Left ventricle myocardium inferior (tissue), 1 donor: ENCODE measurements around the gene MACROD2. TPM values are rescaled to one million over a fixed set of nuclear protein-coding genes. Genes with fewer than 3 reads are reported as not detected.

Experiments used
- DNase-seq: peaks from one replicate; pipeline ENCODE4 v3.0.0-alpha.2; 2020
- H3K27ac ChIP-seq: fragments of 200-600 bp; replicated peaks from 2 replicates; pipeline ENCODE4 v1.8.0; 2021
- H3K27me3 ChIP-seq: fragments of 200-600 bp; 2 replicates; pipeline ENCODE4 v1.8.0; 2021; ENCODE audit warnings: low read depth
- H3K36me3 ChIP-seq: fragments of 200-600 bp; 2 replicates; pipeline ENCODE4 v1.8.0; 2021
- H3K4me1 ChIP-seq: fragments of 200-600 bp; 2 replicates; pipeline ENCODE4 v1.8.0; 2021
- H3K4me3 ChIP-seq: fragments of 200-600 bp; 2 replicates; pipeline ENCODE4 v1.8.0; 2021; ENCODE audit warnings: mild to moderate bottlenecking, moderate library complexity
- H3K9me3 ChIP-seq: fragments of 200-600 bp; replicated peaks from 2 replicates; pipeline ENCODE4 v1.8.0; 2021
- intact Hi-C: fragments of 100-400 bp; cut with micrococcal nuclease; formaldehyde crosslinking; loops from one replicate; pipeline ENCODE4 v1.11.0; 2022
- total RNA-seq: library from RNA; stranded (reverse); fragmentation: NEBNext Ultra II Directional; extraction: Animal tissue kit (Norgen Biotek cat#: 25700); gene quantifications from one replicate; pipeline ENCODE4 v1.2.1, GENCODE V29; 2021
- TF ChIP-seq, protein P1 (sequence below): fragments of 200-600 bp; IDR thresholded peaks from 2 replicates; pipeline ENCODE4 v1.8.0; 2021; ENCODE audit warnings: antibody characterized with exemption, mild to moderate bottlenecking, borderline replicate concordance
- donor health status: DM: no; HTN: yes; CAD: no; lungs with severe emphysema.

MACROD2 gene
- total RNA-seq, 1 donor from 2014 or later, result 3.6 TPM

DNA sequence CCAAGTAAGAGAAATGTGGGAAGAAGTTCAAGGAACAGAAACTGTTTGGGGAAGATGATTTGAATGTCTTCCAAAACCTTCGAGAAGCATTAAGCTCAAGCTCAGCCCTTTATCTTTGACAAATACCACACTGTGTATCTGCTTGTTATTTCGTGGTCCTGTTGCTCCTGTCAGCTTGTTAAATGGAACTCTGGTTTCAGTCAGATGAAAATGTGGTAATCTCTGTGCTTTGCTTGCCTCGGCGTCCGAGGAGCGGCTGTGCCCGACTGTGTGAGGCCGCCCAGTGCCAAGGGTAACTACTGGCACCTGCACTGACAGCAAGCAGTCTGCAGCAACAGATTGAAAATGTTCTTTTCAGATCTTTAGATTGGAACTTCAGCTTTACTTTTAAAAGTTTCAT lies 920.0 kb downstream of the MACROD2 start:
- H3K36me3 ChIP-seq, result no peaks in the 10 kb centered on the region
- intact Hi-C loops, result no loop called here
- H3K27me3 ChIP-seq, result no peaks in the 10 kb centered on the region
- TF ChIP-seq, protein P1, sequence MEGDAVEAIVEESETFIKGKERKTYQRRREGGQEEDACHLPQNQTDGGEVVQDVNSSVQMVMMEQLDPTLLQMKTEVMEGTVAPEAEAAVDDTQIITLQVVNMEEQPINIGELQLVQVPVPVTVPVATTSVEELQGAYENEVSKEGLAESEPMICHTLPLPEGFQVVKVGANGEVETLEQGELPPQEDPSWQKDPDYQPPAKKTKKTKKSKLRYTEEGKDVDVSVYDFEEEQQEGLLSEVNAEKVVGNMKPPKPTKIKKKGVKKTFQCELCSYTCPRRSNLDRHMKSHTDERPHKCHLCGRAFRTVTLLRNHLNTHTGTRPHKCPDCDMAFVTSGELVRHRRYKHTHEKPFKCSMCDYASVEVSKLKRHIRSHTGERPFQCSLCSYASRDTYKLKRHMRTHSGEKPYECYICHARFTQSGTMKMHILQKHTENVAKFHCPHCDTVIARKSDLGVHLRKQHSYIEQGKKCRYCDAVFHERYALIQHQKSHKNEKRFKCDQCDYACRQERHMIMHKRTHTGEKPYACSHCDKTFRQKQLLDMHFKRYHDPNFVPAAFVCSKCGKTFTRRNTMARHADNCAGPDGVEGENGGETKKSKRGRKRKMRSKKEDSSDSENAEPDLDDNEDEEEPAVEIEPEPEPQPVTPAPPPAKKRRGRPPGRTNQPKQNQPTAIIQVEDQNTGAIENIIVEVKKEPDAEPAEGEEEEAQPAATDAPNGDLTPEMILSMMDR, result no peak
- H3K27ac ChIP-seq, result no peak overlapping the region
- no peak overlapping the region for H3K4me3 ChIP-seq
- H3K4me1 ChIP-seq, result peaks cover 6% of the 10 kb centered on the region
- DNase-seq, result no peak
- no peaks in the 10 kb centered on the region for H3K9me3 ChIP-seq

DNA sequence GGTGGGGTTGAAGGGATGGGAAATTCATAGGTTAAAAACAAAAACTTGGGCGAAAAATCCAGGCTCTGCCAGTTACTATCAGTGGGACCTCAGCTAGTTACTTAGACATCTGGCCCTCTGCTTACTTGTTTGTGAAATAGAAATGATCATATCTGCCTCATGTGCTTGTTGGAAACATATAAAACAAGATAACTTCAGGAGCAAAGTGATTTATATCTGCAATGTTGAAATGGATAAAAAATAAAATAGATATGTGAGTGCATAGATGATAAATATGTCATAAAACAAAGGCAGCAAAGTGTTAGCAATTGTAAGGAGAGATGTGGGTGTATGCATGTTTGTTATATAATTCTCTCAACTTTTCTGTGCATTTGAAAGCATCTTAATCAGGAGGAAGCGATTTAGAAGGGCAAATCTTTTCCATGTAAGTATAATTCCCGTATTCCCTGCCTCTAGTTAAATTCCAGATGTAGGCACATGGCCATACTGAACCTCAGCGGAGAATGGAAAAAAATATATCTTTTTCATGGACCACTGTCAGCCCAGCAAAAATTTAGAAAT lies 921.1 kb downstream of the MACROD2 start:
- H3K36me3 ChIP-seq, result no peaks in the 10 kb centered on the region
- intact Hi-C loops, result no loop called here
- no peak for DNase-seq
- no peak overlapping the region for H3K4me3 ChIP-seq
- H3K4me1 ChIP-seq, result peaks cover 6% of the 10 kb centered on the region
- no peaks in the 10 kb centered on the region for H3K9me3 ChIP-seq
- no peaks in the 10 kb centered on the region for H3K27me3 ChIP-seq
- no peak overlapping the region for H3K27ac ChIP-seq
- TF ChIP-seq, protein P1, result no peak

DNA sequence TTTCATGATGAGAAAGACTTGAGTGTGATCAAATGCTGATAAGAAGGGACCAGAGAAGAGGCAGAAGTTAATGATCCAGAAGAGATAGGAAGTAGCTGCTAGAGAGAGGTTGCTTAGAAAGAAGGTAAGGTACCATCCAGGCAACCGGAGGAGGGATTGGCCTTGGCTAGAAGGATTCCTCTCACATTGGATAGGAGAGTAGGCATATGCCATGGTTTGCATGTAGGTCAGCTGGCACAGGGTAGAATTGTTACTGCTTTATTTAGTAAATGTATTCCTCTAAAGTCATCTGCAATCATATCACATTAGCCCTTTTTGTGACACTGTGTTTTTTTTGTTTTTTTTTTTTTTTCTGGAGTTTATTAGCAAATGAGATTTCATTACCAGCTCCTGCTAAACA lies 923.0 kb downstream of the MACROD2 start:
- DNase-seq, result no peak
- Histone ChIP-seq H3K27ac (no peak overlapping the region), H3K27me3 (no peaks in the 10 kb centered on the region), H3K4me3 (no peak overlapping the region), H3K9me3 (no peaks in the 10 kb centered on the region), H3K4me1 (peaks cover 6% of the 10 kb centered on the region), H3K36me3 (no peaks in the 10 kb centered on the region)
- TF ChIP-seq, protein P1, result no peak
- intact Hi-C loops, result no loop called here

DNA sequence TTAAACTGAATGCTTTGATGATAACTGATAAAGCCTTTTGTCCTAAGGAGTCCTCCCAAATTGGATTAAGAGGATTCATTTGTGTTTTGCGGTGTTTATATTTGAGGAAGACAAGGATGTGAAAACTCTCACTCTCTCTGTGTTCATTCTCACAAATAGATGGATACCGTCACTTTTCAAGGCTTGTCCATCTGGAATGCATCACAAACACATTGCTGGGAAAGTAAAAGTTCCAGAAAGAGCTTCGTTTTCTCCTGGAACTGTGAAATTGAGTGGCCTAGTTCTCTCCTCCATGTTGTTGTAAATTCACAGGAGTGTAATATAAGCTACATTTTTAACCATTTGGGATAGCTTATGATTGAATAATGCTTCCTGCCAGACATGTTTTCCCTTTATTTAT lies 923.7 kb downstream of the MACROD2 start:
- no peaks in the 10 kb centered on the region for H3K27me3 ChIP-seq

DNA sequence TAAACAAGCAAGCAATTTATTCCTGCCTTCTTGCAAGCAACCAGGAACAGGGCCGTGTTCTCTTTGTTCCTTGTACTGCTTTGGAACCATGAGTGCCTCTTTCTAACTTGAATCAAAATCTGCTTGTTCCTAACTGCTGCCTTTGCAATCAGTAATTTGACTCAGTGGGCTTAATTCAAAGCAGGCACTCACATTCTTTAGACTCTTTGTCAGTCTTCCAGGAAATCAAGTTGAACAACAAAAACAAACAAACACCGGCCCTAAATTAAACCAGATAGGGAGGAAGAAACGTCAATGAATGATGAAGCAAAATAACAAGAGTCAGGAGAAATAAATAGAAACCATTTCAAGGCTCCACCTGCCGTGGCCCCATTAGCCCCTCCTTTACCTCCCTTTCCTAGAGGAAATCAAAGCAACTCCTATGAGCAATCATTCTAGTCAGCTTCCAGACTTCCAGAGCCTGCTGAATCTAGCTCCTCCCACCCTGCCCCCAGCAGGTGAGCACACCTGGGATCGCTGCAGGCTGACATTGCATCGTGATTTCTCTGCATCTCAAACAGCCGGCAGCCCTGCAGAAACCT lies 924.3 kb downstream of the MACROD2 start:
- H3K36me3 ChIP-seq, result no peaks in the 10 kb centered on the region
- H3K4me3 ChIP-seq, result no peak overlapping the region
- no peaks in the 10 kb centered on the region for H3K9me3 ChIP-seq
- DNase-seq, result no peak
- no peak overlapping the region for H3K27ac ChIP-seq
- TF ChIP-seq, protein P1, result no peak
- intact Hi-C loops, result no loop called here
- peaks cover 6% of the 10 kb centered on the region for H3K4me1 ChIP-seq
- H3K27me3 ChIP-seq, result no peaks in the 10 kb centered on the region

More for the DNA sequence above, 923.7 kb downstream of the MACROD2 start:
- Histone ChIP-seq H3K9me3 (no peaks in the 10 kb centered on the region), H3K4me3 (no peak overlapping the region), H3K4me1 (peaks cover 6% of the 10 kb centered on the region), H3K27ac (no peak overlapping the region), H3K36me3 (no peaks in the 10 kb centered on the region)
- intact Hi-C loops, result no loop called here
- DNase-seq, result no peak
- TF ChIP-seq, protein P1, result no peak
